IPS DF 6.9 (cell line): ENCODE results near the gene PLA2R1.

Experiments used
- DNase-seq: peaks from one replicate; pipeline ENCODE4 v3.0.0-alpha.2; 2013; ENCODE audit warnings: low read depth, low spot score
- H3K27ac ChIP-seq: one replicate; pipeline ENCODE4 v1.5.1; 2013; ENCODE audit warnings: low read length, control low read depth
- H3K27me3 ChIP-seq: 2 replicates; pipeline ENCODE4 v1.6.1; 2013; ENCODE audit warnings: mild to moderate bottlenecking, low read length; ENCODE audit not compliant: control insufficient read depth, insufficient read depth
- H3K36me3 ChIP-seq: 2 replicates; pipeline ENCODE4 v1.6.1; 2013; ENCODE audit warnings: low read length; ENCODE audit not compliant: control insufficient read depth, insufficient read depth
- H3K4me1 ChIP-seq: 2 replicates; pipeline ENCODE4 v1.6.1; 2013; ENCODE audit warnings: low read length; ENCODE audit not compliant: control insufficient read depth, insufficient read depth
- H3K4me3 ChIP-seq: 2 replicates; pipeline ENCODE4 v1.5.1; 2013; ENCODE audit warnings: mild to moderate bottlenecking, low read length
- H3K9me3 ChIP-seq: 2 replicates; pipeline ENCODE4 v1.6.1; 2013; ENCODE audit warnings: low read length, inconsistent platforms; ENCODE audit not compliant: control insufficient read depth, insufficient read depth
- WGBS: extraction: QIAGEN DNeasy Blood & Tissue Kit; methylation state at CpG from one replicate; pipeline ENCODE4 v1.1.7; 2013; ENCODE audit warnings: mixed read lengths, missing lambda C conversion rate; ENCODE audit not compliant: insufficient read length, insufficient coverage; 5-methylcytosine and 5-hydroxymethylcytosine counted together

PLA2R1 gene

GRCh38 chr2:160034396-160034795 is 28.0 kb downstream of the PLA2R1 start:
- Histone ChIP-seq H3K9me3 (no peaks in the 10 kb centered on the region), H3K4me1 (no peaks in the 10 kb centered on the region), H3K4me3 (no peak overlapping the region), H3K36me3 (no peaks in the 10 kb centered on the region), H3K27me3 (no peaks in the 10 kb centered on the region), H3K27ac (no peak overlapping the region)
- no peak for DNase-seq
- no CpG with 5 or more reads among the region's 6 CpGs for WGBS

DNA sequence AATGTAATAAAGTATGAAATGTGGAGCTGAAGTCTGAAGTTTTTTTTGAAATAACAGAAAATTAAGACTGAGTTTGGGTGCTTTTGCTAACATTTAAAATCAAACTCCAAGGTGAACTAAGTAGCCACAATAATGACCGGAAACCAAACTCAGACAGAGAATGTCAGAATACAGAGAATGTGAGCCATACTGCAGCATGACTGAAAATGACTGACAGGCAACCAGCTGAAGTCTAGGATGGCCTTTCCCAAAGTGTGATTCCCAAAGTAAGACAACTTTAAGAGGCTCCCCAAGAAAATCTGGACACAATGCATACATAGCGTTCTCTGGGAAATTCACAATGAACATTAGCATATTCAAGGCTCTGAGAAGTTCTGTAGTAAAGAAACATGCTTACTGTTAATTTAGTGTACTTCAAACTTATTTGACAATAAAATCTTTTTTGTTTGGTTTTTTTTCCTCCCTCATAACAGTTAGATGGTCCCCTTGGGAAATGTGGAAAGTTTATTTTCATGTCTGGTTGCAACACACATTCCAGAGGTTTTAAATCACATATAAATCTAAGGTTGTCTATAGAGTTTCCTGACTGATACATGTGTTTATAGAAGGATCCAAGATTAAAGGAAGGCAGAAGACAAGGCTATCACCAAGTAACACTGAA is 28.6 kb downstream of the PLA2R1 start:
- Histone ChIP-seq H3K9me3 (no peaks in the 10 kb centered on the region), H3K4me1 (no peaks in the 10 kb centered on the region), H3K4me3 (no peak overlapping the region), H3K27ac (no peak overlapping the region), H3K36me3 (no peaks in the 10 kb centered on the region), H3K27me3 (no peaks in the 10 kb centered on the region)
- no peak for DNase-seq
- no CpG with 5 or more reads among the region's 2 CpGs for WGBS

- WGBS: no CpG with 5 or more reads among the region's 2 CpGs
- Histone ChIP-seq H3K27ac (no peak overlapping the region), H3K4me1 (no peaks in the 10 kb centered on the region), H3K36me3 (no peaks in the 10 kb centered on the region), H3K27me3 (no peaks in the 10 kb centered on the region), H3K4me3 (no peak overlapping the region), H3K9me3 (no peaks in the 10 kb centered on the region)
- no peak for DNase-seq
Measured at GRCh38 chr2:160029270-160029628, 33.2 kb downstream of the PLA2R1 start.

GRCh38 chr2:160028431-160029269 is 33.8 kb downstream of the PLA2R1 start:
- Histone ChIP-seq H3K4me3 (no peak overlapping the region), H3K27me3 (no peaks in the 10 kb centered on the region), H3K36me3 (no peaks in the 10 kb centered on the region), H3K4me1 (no peaks in the 10 kb centered on the region), H3K27ac (no peak overlapping the region), H3K9me3 (no peaks in the 10 kb centered on the region)
- DNase-seq: no peak
- no CpG with 5 or more reads among the region's 10 CpGs for WGBS

DNA sequence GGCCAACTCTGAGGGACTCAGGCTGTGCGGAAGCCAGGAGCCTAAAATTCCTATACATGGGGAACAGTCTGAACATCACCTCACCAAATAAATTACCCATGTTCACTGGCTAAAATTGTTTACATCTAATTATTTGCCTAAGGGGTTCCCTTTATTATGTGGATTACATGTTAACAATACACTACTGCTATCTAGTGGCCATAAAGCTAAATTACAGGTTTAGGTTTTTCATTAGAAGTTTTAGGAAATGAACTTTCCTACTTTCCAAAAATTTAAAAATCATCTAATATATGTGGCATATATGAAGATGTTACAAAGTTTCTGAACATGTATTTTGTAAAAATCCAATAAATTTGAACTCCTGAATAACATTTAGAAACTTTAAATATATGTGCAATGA is 40.3 kb downstream of the PLA2R1 start:
- no peak for DNase-seq
- Histone ChIP-seq H3K27me3 (no peaks in the 10 kb centered on the region), H3K9me3 (no peaks in the 10 kb centered on the region), H3K27ac (no peak overlapping the region), H3K36me3 (no peaks in the 10 kb centered on the region), H3K4me1 (no peaks in the 10 kb centered on the region), H3K4me3 (no peak overlapping the region)
- no CpG with 5 or more reads among the region's 1 CpG for WGBS

- DNase-seq: no peak
- no CpG with 5 or more reads among the region's 2 CpGs for whole genome bisulfite sequencing
Measured at GRCh38 chr2:160019374-160020090, 42.9 kb downstream of the PLA2R1 start.

DNA sequence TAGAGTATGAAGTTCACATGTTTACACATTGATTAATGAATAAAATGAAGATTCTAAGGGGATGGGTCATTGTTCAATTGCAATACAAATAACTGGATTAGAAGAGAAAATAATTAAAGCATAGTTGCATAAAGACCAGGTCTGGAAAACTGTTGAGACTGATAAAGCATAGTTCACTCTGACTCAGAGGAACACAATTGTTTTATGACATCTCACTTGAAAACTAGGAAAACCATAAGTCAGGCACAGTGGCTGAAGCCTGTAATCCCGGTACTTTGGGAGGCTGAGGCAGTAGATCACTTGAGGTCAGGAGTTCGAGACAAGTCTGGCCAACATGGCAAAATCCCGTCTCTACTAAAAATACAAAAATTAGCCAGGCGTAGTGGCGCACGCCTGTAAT is 46.7 kb downstream of the PLA2R1 start:
- Histone ChIP-seq H3K4me1 (no peaks in the 10 kb centered on the region), H3K9me3 (no peaks in the 10 kb centered on the region), H3K4me3 (no peak overlapping the region), H3K36me3 (no peaks in the 10 kb centered on the region), H3K27ac (no peak overlapping the region), H3K27me3 (no peaks in the 10 kb centered on the region)
- no CpG with 5 or more reads among the region's 6 CpGs for WGBS
- no peak for DNase-seq

More at GRCh38 chr2:160019374-160020090, 42.9 kb downstream of the PLA2R1 start:
- Histone ChIP-seq H3K4me1 (no peaks in the 10 kb centered on the region), H3K27ac (no peak overlapping the region), H3K27me3 (no peaks in the 10 kb centered on the region), H3K36me3 (no peaks in the 10 kb centered on the region), H3K9me3 (no peaks in the 10 kb centered on the region), H3K4me3 (no peak overlapping the region)

- WGBS: no CpG with 5 or more reads among the region's 2 CpGs
- no peaks in the 10 kb centered on the region for H3K4me1 ChIP-seq
Measured at GRCh38 chr2:160014227-160014626, 48.2 kb downstream of the PLA2R1 start.

GRCh38 chr2:160010361-160011145 is 51.9 kb downstream of the PLA2R1 start:
- DNase-seq: no peak
- Histone ChIP-seq H3K4me3 (no peak overlapping the region), H3K9me3 (no peaks in the 10 kb centered on the region), H3K27me3 (no peaks in the 10 kb centered on the region), H3K4me1 (no peaks in the 10 kb centered on the region), H3K27ac (no peak overlapping the region), H3K36me3 (no peaks in the 10 kb centered on the region)
- WGBS: no CpG with 5 or more reads among the region's 5 CpGs

More at GRCh38 chr2:160014227-160014626, 48.2 kb downstream of the PLA2R1 start:
- DNase-seq: no peak
- Histone ChIP-seq H3K4me3 (no peak overlapping the region), H3K9me3 (no peaks in the 10 kb centered on the region), H3K36me3 (no peaks in the 10 kb centered on the region), H3K27ac (no peak overlapping the region), H3K27me3 (no peaks in the 10 kb centered on the region)

DNA sequence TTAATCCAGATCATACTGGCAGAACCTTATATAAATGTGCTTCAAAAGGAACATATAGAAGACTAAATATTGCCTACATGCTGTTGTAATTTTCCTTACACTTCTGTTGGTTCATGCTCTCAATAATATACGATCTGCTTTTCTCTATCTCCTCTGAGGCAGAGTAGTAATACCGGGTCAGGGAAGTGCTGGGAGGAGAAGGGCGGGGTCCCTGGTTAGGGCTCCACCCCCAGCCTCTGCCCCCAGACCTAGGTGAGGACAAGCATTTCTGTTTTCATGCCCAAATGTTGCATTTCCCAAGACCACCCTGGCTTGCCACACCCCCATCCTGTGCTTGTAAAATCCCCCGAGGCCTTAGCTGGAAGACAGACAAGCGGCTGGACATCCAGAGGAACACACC is 55.3 kb downstream of the PLA2R1 start:
- Histone ChIP-seq H3K27ac (no peak overlapping the region), H3K9me3 (no peaks in the 10 kb centered on the region), H3K36me3 (no peaks in the 10 kb centered on the region), H3K4me1 (no peaks in the 10 kb centered on the region), H3K27me3 (no peaks in the 10 kb centered on the region), H3K4me3 (no peak overlapping the region)
- no CpG with 5 or more reads among the region's 5 CpGs for WGBS
- no peak for DNase-seq
